ENCODE measurements around the gene PTPRK. TPM values are rescaled to one million over a fixed set of nuclear protein-coding genes. Genes with fewer than 3 reads are reported as not detected.
"Not testable (repeated sequence)": the region's sequence is repeated elsewhere in the genome, so short reads cannot be mapped to it uniquely, and the experiment has no call there.

PTPRK gene
- total and polyA plus RNA-seq, 7 donors, result 6.0 to 51.3 (median 46.7) TPM

GRCh38 chr6:128438393-128438792 lies 82.0 kb downstream of the PTPRK start:
- TF ChIP-seq POLR2AphosphoS5 (IDR thresholded peaks at IDR 0.05) (no peak), POLR2A (IDR thresholded peaks at IDR 0.05) (no peak), EP300 (IDR thresholded peaks at IDR 0.05) (no peak)
- TF ChIP-seq, protein P1, sequence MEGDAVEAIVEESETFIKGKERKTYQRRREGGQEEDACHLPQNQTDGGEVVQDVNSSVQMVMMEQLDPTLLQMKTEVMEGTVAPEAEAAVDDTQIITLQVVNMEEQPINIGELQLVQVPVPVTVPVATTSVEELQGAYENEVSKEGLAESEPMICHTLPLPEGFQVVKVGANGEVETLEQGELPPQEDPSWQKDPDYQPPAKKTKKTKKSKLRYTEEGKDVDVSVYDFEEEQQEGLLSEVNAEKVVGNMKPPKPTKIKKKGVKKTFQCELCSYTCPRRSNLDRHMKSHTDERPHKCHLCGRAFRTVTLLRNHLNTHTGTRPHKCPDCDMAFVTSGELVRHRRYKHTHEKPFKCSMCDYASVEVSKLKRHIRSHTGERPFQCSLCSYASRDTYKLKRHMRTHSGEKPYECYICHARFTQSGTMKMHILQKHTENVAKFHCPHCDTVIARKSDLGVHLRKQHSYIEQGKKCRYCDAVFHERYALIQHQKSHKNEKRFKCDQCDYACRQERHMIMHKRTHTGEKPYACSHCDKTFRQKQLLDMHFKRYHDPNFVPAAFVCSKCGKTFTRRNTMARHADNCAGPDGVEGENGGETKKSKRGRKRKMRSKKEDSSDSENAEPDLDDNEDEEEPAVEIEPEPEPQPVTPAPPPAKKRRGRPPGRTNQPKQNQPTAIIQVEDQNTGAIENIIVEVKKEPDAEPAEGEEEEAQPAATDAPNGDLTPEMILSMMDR (IDR thresholded peaks at IDR 0.05), result no peak
- intact Hi-C loops (cut with DNase I), result no loop called here
- no peaks in the 10 kb centered on the region for H3K27me3 ChIP-seq

GRCh38 chr6:128437685-128438084 lies 82.7 kb downstream of the PTPRK start:
- no peaks in the 10 kb centered on the region for H3K36me3 ChIP-seq
- no peak overlapping the region for H3K4me3 ChIP-seq
- WGBS, 2 donors, result 96% methylated on average over 10 of the region's 10 CpGs
- DNase-seq, result no peak
- intact Hi-C loops (cut with DNase I), result no loop called here
- no peaks in the 10 kb centered on the region for H3K9me3 ChIP-seq
- H3K27ac ChIP-seq, result no peak overlapping the region
- TF ChIP-seq POLR2AphosphoS5 (IDR thresholded peaks at IDR 0.05) (no peak), EP300 (IDR thresholded peaks at IDR 0.05) (no peak), POLR2A (IDR thresholded peaks at IDR 0.05) (no peak)
- TF ChIP-seq, protein P1 (IDR thresholded peaks at IDR 0.05), result no peak
- peaks cover 0 to 14% (median 4%) of the 10 kb centered on the region in 4 donors for H3K4me1 ChIP-seq
- no peaks in the 10 kb centered on the region for H3K27me3 ChIP-seq

More at GRCh38 chr6:128438393-128438792, 82.0 kb downstream of the PTPRK start:
- H3K9me3 ChIP-seq, result no peaks in the 10 kb centered on the region
- no peak overlapping the region for H3K4me3 ChIP-seq
- peaks cover 0 to 14% (median 5%) of the 10 kb centered on the region in 4 donors for H3K4me1 ChIP-seq
- H3K36me3 ChIP-seq, result no peaks in the 10 kb centered on the region
- no peak overlapping the region for H3K27ac ChIP-seq
- DNase-seq, result no peak

DNA sequence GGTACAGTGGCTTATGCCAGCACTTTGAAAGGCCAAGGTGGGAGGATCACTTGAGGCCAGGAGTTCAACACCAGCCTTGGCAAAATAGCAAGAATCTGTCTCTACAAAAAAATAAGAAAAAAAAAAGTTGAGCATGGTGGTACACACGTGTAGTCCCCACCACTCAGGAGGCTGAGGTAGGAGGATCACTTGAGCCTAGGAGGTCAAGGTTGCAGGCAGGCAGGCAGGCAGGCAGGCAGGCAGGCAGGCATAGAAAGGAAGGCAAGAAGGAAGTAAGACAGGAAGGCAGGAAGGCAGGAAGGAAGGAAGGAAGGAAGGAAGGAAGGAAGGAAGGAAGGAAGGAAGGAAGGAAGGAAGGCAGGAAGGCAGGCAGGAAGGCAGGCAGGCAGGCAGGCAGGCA lies 85.6 kb downstream of the PTPRK start:
- 86 to 87% methylated on average over 1 of the region's 1 CpG for WGBS, 2 donors
- H3K9me3 ChIP-seq; intact Hi-C loops (cut with DNase I); H3K27ac ChIP-seq; H3K27me3 ChIP-seq; H3K4me3 ChIP-seq; DNase-seq; H3K36me3 ChIP-seq: not testable (repeated sequence)
- peaks cover 0 to 14% (median 4%) of the 10 kb centered on the region in 4 donors for H3K4me1 ChIP-seq

DNA sequence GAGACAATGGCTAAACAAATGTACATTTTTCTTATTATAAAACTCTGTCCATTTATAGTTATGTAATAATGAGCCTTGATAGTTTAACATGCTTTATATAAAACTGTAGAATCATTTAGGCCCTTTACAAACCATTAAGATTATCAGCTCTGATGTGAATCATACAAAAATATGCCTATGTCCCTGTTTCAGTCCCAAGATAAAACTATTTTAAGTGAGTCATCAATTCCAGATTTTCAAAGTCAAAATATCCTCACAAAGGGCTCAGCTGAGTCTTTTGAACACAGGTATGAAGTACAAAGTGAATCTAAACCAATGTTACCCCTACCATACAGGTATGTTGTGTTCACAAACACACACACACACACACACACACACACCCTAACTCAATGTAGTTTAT lies 88.0 kb downstream of the PTPRK start:
- Histone ChIP-seq H3K27me3 (no peaks in the 10 kb centered on the region), H3K36me3 (no peaks in the 10 kb centered on the region), H3K9me3 (no peaks in the 10 kb centered on the region), H3K27ac (no peak overlapping the region), H3K4me3 (no peak overlapping the region), H3K4me1 (peaks cover 0 to 5% (median 0%) of the 10 kb centered on the region in 4 donors)
- intact Hi-C loops (cut with DNase I), result no loop called here
- DNase-seq, result no peak
- no peak for TF ChIP-seq POLR2AphosphoS5 (IDR thresholded peaks at IDR 0.05)
- TF ChIP-seq, protein P1 (IDR thresholded peaks at IDR 0.05), result no peak
- no peak for TF ChIP-seq EP300 (IDR thresholded peaks at IDR 0.05)
- no peak for TF ChIP-seq POLR2A (IDR thresholded peaks at IDR 0.05)

DNA sequence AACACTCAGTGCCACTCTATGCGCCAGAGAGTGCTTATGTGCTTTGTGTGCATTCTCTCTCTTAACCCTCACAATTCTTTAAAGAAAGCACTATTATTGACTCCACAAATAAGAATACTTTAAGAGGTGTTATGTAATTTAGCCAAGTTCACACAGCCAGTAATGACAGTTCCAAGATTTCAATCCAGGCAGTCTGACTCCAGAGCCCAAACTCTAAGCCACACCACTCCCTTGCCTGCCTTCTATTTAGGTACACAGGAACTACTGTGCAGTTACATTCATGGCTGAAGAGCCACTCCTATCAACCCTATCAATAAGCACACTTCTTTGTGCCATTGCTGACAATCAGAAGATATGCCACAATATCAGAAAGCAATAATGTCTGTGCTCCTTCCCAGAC lies 93.3 kb downstream of the PTPRK start:
- 95 to 97% methylated on average over 1 of the region's 1 CpG for WGBS, 2 donors
- DNase-seq, result no peak
- H3K36me3 ChIP-seq, result no peaks in the 10 kb centered on the region
- no peak overlapping the region for H3K4me3 ChIP-seq
- H3K9me3 ChIP-seq, result no peaks in the 10 kb centered on the region
- no peak overlapping the region for H3K27ac ChIP-seq
- intact Hi-C loops (cut with DNase I), result no loop called here
- peaks cover 0 to 8% (median 4%) of the 10 kb centered on the region in 4 donors for H3K4me1 ChIP-seq
- TF ChIP-seq POLR2A (IDR thresholded peaks at IDR 0.05) (no peak), POLR2AphosphoS5 (IDR thresholded peaks at IDR 0.05) (no peak), EP300 (IDR thresholded peaks at IDR 0.05) (no peak)
- TF ChIP-seq, protein P1 (IDR thresholded peaks at IDR 0.05), result no peak
- no peaks in the 10 kb centered on the region for H3K27me3 ChIP-seq

Data from sigmoid colon (tissue), 7 donors.